GM12865 (cell line): ENCODE measurements around the gene NOM1.
"Not testable (repeated sequence)": the region's sequence is repeated elsewhere in the genome, so short reads cannot be mapped to it uniquely, and the experiment has no call there.

Experiments
- DNase-seq: peaks from one replicate; pipeline ENCODE4 v3.0.0; 2010; ENCODE audit warnings: low read depth
- H3K4me3 ChIP-seq: 2 replicates; pipeline ENCODE4 v1.5.1; 2011; ENCODE audit warnings: mild to moderate bottlenecking, low read depth, low read length, control low read depth
- TF ChIP-seq, protein P1 (sequence below): IDR thresholded peaks from 2 replicates; pipeline ENCODE4 v1.5.1; 2011; ENCODE audit warnings: low read length, control low read depth, low read depth, inconsistent platforms; ENCODE audit not compliant: insufficient read depth; ENCODE audit errors: missing control alignments

Gene NOM1

DNA sequence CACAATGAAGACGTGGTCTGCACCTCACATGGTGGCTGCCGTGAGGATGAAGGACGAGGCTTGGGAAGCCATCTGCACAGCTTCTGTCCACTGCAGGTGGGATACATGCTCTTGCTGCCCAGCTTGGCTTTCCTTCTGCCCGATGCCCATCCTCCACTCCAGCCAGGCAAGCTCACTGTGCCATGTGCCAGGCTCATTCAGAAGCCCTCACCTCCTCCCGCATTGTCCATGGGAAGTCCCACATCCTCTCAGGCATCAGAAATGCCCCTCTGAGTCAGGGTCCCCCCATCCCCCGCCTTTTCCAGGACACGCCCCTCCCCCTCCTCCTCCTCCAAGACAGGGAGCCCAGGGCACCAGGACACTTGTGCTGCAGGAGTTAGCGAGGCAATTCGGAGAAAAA lies 4.6 kb upstream of the NOM1 start:
- no peak for DNase-seq
- TF ChIP-seq, protein P1, sequence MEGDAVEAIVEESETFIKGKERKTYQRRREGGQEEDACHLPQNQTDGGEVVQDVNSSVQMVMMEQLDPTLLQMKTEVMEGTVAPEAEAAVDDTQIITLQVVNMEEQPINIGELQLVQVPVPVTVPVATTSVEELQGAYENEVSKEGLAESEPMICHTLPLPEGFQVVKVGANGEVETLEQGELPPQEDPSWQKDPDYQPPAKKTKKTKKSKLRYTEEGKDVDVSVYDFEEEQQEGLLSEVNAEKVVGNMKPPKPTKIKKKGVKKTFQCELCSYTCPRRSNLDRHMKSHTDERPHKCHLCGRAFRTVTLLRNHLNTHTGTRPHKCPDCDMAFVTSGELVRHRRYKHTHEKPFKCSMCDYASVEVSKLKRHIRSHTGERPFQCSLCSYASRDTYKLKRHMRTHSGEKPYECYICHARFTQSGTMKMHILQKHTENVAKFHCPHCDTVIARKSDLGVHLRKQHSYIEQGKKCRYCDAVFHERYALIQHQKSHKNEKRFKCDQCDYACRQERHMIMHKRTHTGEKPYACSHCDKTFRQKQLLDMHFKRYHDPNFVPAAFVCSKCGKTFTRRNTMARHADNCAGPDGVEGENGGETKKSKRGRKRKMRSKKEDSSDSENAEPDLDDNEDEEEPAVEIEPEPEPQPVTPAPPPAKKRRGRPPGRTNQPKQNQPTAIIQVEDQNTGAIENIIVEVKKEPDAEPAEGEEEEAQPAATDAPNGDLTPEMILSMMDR: no peak

DNA sequence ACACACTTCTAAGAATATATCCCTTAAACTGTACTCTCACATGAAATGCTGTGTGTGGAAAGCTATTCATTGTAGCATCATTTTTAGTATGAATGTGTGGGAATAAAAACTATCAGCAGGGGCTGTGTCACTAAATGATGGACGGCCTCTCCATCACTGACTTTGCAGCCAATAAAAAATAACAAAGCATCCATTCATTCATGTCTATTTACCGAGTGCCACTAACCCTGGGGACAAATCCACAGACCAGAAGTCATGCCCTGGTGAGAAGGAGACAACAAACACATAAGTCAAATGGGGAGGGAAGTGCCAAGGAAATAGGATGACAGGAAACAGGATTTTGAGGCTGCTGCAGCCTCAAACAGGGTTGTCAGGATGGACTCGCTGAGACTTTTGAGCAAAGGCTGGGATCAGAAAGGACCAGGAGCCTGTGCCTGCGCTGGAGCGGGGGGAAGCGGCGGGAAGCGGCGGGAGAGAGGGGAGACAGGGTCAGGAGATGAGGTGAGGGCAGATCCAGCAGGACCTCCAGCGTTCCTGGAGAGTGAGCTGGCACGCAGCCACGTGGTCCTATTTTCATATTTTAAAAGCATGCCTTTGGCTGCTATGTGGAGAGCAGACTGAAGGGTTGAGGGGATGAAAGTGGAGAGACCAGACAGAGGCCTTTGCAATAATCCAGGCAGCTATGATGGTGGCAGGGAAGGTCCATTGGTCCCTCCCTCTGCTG lies 2.2 kb upstream of the NOM1 start:
- no peak for DNase-seq
- TF ChIP-seq, protein P1: no peak
- H3K4me3 ChIP-seq: no peak overlapping the region

More for the DNA sequence above, 4.6 kb upstream of the NOM1 start:
- H3K4me3 ChIP-seq: no peak overlapping the region

DNA sequence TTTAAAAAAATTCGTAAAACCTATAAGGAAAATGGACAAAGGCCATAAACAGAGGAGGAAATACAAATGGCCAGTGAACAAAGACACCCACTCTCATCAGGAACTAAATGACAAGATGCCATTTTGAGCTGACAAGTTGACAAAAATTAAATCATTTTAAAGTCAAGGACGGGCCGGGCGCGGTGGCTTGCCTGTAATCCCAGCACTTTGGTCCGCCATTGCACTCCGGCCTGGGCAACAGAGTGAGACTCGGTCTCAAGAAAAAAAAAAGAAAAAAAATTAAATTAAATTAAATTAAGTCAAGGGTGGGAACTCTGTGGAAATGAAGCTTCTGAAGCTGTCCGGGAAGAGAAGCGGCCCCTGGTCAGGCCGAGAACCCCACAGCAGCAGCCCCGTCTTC lies 1.2 kb upstream of the NOM1 start:
- TF ChIP-seq, protein P1: no peak
- DNase-seq: no peak
- no peak overlapping the region for H3K4me3 ChIP-seq

DNA sequence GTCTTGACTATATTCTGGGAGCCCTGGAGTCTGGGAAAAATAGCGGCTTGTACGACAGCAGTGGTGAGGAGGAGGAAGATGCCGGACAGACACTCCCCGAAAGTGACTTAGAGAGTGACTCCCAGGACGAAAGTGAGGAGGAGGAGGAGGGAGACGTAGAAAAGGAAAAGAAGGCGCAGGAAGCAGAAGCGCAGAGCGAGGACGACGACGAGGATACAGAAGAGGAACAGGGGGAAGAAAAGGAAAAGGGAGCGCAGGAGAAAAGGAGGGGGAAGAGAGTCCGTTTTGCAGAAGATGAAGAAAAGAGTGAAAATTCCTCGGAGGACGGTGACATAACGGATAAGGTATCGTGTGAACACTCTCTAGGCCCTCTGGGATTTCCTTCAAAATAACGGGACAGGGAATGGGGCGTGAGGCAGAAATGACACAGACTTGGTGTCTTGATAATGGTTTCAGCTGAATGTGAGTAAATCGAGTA lies 908 bp downstream of the NOM1 start:
- H3K4me3 ChIP-seq: peak overlapping the region; percentile 88
- TF ChIP-seq, protein P1: no peak
- no peak for DNase-seq

DNA sequence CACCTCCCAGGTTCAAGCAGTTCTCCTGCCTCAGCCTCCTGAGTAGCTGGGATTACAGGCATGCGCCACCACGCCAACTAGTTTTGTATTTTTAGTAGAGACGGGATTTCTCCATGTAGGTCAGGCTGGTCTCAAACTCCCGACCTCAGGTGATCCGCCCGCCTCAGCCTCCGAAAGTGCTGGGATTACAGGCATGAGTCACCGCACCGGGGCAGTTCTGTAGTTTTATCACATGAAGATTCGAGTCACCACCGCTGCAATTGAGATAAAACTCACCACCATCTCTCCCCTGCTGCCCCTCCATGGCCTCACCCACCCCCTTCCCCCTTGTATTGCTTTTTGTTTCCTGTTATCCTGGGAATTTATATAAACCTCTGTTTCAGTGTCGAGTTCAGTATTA lies 3.7 kb downstream of the NOM1 start:
- DNase-seq, H3K4me3 ChIP-seq: not testable (repeated sequence)

DNA sequence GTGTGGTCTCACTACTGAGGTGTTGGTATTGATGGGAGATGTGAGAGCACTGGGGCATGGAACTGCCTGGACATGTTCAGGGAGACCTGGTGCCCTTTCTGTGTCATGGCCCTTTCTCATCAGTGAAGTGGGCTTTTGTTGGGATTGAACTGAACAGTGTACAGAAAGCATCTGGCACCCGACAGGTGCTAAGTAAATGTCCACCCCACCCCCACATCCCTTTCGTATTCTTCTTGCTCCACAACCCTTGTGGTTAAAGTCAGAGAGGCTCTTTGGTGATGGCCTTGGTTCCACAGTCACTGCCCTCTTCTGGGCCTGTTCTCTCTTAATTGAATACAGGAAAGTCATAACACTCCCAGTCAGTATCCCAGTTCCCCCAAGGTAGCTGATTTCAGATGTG lies 5.4 kb downstream of the NOM1 start:
- no peak for DNase-seq
- TF ChIP-seq, protein P1: no peak
- H3K4me3 ChIP-seq: no peak overlapping the region

DNA sequence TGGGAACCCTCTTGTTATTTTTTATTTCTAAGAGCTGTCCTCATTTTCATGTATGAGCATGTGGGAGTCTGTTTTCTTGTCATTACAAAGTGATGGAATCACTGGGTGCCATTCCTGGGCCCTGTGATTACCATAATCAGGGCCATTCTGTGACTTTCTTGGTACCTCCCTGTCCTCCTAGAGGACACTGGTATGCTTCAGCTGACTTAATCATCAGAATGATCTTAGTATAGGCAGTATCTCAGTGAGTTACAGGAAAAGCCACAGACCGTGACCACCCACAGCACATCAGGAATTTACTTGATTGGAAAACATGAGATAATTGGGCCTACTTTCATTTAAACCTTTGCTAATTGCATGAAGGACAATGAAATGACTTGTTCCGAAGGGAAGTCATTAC lies 7.2 kb downstream of the NOM1 start:
- H3K4me3 ChIP-seq: no peak overlapping the region
- TF ChIP-seq, protein P1: no peak
- DNase-seq: no peak
